Natural killer cell (primary cell): ENCODE measurements around the gene PLCH2. TPM values are rescaled to one million over a fixed set of nuclear protein-coding genes. Genes with fewer than 3 reads are reported as not detected.
A peak's percentile ranks its signal among the peaks of the same experiment; 100 is the strongest.

Experiments
- ATAC-seq, 3 donors: fragments of 150-1000 bp in 2 of 3; fragments of 200-7000 bp in 1 of 3; cut with Tn5 transposase; 1 replicate in 1 of 3; 2 replicates in 2 of 3; pipeline ENCODE4 v1.10.0; 2021; ENCODE audit warnings: mild to moderate bottlenecking in 2 of 3, moderate library complexity in 2 of 3
- DNase-seq, 2 donors: peaks; one replicate each; pipeline versions ENCODE4 v3.0.0 to v3.0.0-alpha.2; 2013 to 2021; ENCODE audit warnings: mixed read lengths in 1 of 2
- H3K27ac ChIP-seq: one replicate; pipeline ENCODE4 v1.5.1; 2013; ENCODE audit warnings: mild to moderate bottlenecking, low read length
- H3K27me3 ChIP-seq: one replicate; pipeline ENCODE4 v1.6.1; 2013; ENCODE audit warnings: low read length; ENCODE audit not compliant: control insufficient read depth, insufficient read depth
- H3K36me3 ChIP-seq: one replicate; pipeline ENCODE4 v1.6.1; 2013; ENCODE audit warnings: low read length; ENCODE audit not compliant: control insufficient read depth, insufficient read depth
- H3K4me1 ChIP-seq: one replicate; pipeline ENCODE4 v1.6.1; 2013; ENCODE audit warnings: low read length; ENCODE audit not compliant: control insufficient read depth, insufficient read depth
- H3K4me3 ChIP-seq: one replicate; pipeline ENCODE4 v1.5.1; 2013; ENCODE audit warnings: low read length
- H3K9me3 ChIP-seq: one replicate; pipeline ENCODE4 v1.6.1; 2013; ENCODE audit warnings: low read length; ENCODE audit not compliant: control insufficient read depth, insufficient read depth
- H3K27ac Mint-ChIP-seq, 2 donors: one replicate each; pipeline ENCODE4 v1.8.0; 2022; ENCODE audit warnings: mild to moderate bottlenecking in 2 of 2, mixed read lengths in 2 of 2, moderate library complexity in 1 of 2
- H3K27me3 Mint-ChIP-seq, 2 donors: one replicate each; pipeline ENCODE4 v1.8.0; 2022; ENCODE audit warnings: low read depth in 2 of 2, mixed read lengths in 2 of 2
- H3K36me3 Mint-ChIP-seq: one replicate; pipeline ENCODE4 v1.8.0; 2022; ENCODE audit warnings: mixed read lengths
- H3K4me1 Mint-ChIP-seq, 2 donors: one replicate each; pipeline ENCODE4 v1.8.0; 2022; ENCODE audit warnings: mixed read lengths in 2 of 2
- H3K4me3 Mint-ChIP-seq: one replicate; pipeline ENCODE4 v1.8.0; 2022; ENCODE audit warnings: mild to moderate bottlenecking, moderate library complexity, mixed read lengths
- H3K9me3 Mint-ChIP-seq, 2 donors: one replicate each; pipeline ENCODE4 v1.8.0; 2022; ENCODE audit warnings: mixed read lengths in 2 of 2
- CTCF ChIP-seq: fragments of 200-600 bp; IDR thresholded peaks from one replicate; pipeline ENCODE4 v1.8.0; 2022; ENCODE audit warnings: antibody characterized with exemption
- WGBS: methylation state at CpG from one replicate; pipeline ENCODE4 v1.1.7; 2013; ENCODE audit warnings: missing lambda C conversion rate; ENCODE audit not compliant: insufficient coverage; 5-methylcytosine and 5-hydroxymethylcytosine counted together
- intact Hi-C: fragments of 100-400 bp; cut with micrococcal nuclease; formaldehyde crosslinking; loops from one replicate; pipeline ENCODE4 v1.14.2; 2022
- total RNA-seq, 4 donors: library from RNA; stranded (reverse); fragments of 120-200 nt in 1 of 4; gene quantifications; one replicate each; pipeline versions ENCODE4 v1.2.3 to v1.2.4, GENCODE V29; 2013 to 2022

PLCH2 gene
- total RNA-seq, 3 donors from 2014 or later (not counting 1 experiment from before 2014, with no cell fraction given) = 77.1 to 116 (median 106) TPM

DNA sequence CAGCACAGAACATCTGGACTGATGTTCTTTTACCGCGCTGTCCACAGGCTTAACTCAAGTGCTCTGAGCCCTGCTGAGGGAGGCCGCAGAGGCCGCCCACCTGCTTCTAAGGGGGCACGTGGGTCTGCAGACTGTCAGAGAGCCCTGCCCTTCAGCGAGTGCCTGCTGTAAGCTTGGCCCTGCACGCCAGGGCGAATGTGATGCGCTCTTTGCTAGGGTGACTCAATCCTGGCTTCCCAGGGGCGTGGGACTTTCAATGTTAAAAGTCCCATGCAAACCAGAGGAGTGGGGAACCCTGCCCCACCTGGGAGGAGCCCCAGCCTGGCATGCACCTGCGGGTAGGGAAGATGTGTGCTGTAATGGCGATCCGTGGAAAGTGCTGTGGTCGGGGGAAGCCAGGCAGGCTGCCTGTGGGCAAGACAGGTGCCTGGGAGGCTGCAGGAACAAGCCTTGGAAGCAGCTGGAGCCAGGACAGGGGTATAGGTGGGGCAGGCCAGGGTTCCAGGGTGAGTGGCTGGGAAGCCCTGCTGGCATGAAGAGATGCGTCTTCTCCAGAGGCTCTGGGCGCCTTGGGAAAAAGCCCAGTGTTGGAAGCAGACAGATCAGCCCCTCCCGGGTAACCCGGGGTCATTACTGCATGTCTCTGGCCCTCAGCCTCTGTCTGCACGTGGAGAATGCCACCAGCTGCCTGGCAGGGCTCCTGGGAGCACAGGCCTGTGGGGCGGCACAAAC is 50.9 kb downstream of the PLCH2 start:
- Mint-ChIP-seq H3K27me3 (peaks cover 0 to 13% of the 10 kb centered on the region in 2 donors), H3K27ac (peak overlapping the region; percentile 89 to 93), H3K4me3 (peak overlapping the region; percentile 97), H3K4me1 (peaks cover 24 to 40% of the 10 kb centered on the region in 2 donors), H3K36me3 (no peaks in the 10 kb centered on the region), H3K9me3 (no peaks in the 10 kb centered on the region)
- no peak for TF ChIP-seq CTCF
- DNase-seq (peak in 1 of 2 donors; percentile 61), ATAC-seq (no peak)
- Histone ChIP-seq H3K4me1 (peaks cover 69% of the 10 kb centered on the region), H3K27ac (peak overlapping the region; percentile 23), H3K27me3 (peaks cover 30% of the 10 kb centered on the region), H3K9me3 (no peaks in the 10 kb centered on the region), H3K36me3 (peaks cover 3% of the 10 kb centered on the region), H3K4me3 (peak overlapping the region; percentile 46)
- intact Hi-C loops = loop anchor here (1.0 to 5.0 kb wide), 2 partner anchors 20 to 60 kb away; partner anchors contain the start of gene PRXL2B
- 46% methylated on average over 20 of the region's 20 CpGs for WGBS

- Histone ChIP-seq H3K36me3 (peaks cover 3% of the 10 kb centered on the region), H3K27me3 (peaks cover 34% of the 10 kb centered on the region), H3K27ac (no peak overlapping the region), H3K4me1 (peaks cover 69% of the 10 kb centered on the region), H3K9me3 (no peaks in the 10 kb centered on the region), H3K4me3 (no peak overlapping the region)
- ATAC-seq (no peak), DNase-seq (no peak)
- Mint-ChIP-seq H3K36me3 (no peaks in the 10 kb centered on the region), H3K4me1 (peaks cover 24 to 38% of the 10 kb centered on the region in 2 donors), H3K4me3 (no peak overlapping the region), H3K9me3 (no peaks in the 10 kb centered on the region), H3K27ac (no peak overlapping the region), H3K27me3 (peaks cover 0 to 13% of the 10 kb centered on the region in 2 donors)
- no peak for TF ChIP-seq CTCF
- intact Hi-C loops = loop anchor here (5.0 kb wide), 1 partner anchor 60 kb away; the partner anchor contains the start of gene PRXL2B
- 99% methylated on average over 4 of the region's 4 CpGs for WGBS
These were observed 51.4 kb downstream of the PLCH2 start for GRCh38 chr1:2527556-2527860.

- Histone ChIP-seq H3K27me3 (peaks cover 36% of the 10 kb centered on the region), H3K4me3 (no peak overlapping the region), H3K27ac (no peak overlapping the region), H3K4me1 (peaks cover 64% of the 10 kb centered on the region), H3K36me3 (no peaks in the 10 kb centered on the region), H3K9me3 (no peaks in the 10 kb centered on the region)
- Mint-ChIP-seq H3K4me1 (peaks cover 24 to 33% of the 10 kb centered on the region in 2 donors), H3K36me3 (no peaks in the 10 kb centered on the region), H3K9me3 (no peaks in the 10 kb centered on the region), H3K27me3 (peaks cover 0 to 13% of the 10 kb centered on the region in 2 donors), H3K4me3 (no peak overlapping the region), H3K27ac (no peak overlapping the region)
- intact Hi-C loops = loop anchor here (5.0 kb wide), 1 partner anchor 59 kb away; the partner anchor contains the start of gene PRXL2B
- DNase-seq = no peak
- WGBS = 92% methylated on average over 12 of the region's 12 CpGs
- no peak for ATAC-seq
- TF ChIP-seq CTCF = no peak
These were observed 51.9 kb downstream of the PLCH2 start for GRCh38 chr1:2528016-2528415.
